ENCODE data around the gene FLT3LG.
A peak's percentile ranks its signal among the peaks of the same experiment; 100 is the strongest.
"Not testable (repeated sequence)": the region's sequence is repeated elsewhere in the genome, so short reads cannot be mapped to it uniquely, and the experiment has no call there.

The FLT3LG gene

DNA sequence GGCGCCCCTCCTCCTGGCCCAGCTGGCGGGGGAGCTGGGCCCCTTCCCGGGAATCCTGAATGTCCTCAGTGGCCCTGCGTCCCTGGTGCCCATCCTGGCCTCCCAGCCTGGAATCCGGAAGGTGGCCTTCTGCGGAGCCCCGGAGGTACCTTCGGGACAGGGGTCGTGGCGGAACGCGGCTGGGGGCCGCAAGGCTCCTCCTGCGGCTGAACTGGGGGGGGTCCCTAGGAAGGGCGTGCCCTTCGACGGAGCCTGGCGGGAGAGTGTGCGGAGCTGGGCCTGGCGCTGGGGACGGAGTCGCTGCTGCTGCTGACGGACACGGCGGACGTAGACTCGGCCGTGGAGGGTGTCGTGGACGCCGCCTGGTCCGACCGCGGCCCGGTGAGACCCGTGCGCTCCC is 12.4 kb upstream of the FLT3LG start:
- no peak for DNase-seq (ENCODE audit: low spot score)

DNA sequence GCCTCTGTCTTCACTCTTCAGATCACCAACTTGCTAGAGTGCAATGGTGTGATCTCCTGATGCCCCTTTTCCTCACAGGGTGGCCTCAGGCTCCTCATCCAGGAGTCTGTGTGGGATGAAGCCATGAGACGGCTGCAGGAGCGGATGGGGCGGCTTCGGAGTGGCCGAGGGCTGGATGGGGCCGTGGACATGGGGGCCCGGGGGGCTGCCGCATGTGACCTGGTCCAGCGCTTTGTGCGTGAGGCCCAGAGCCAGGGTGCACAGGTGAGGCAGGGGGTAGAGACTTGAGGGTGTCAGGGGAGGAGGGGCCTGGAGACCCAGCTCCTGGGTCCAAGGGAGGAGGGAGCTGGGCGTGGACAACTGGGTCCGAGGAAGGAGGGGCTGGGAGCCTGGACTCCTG is 11.5 kb upstream of the FLT3LG start:
- DNase-seq (ENCODE audit: low spot score): no peak

DNA sequence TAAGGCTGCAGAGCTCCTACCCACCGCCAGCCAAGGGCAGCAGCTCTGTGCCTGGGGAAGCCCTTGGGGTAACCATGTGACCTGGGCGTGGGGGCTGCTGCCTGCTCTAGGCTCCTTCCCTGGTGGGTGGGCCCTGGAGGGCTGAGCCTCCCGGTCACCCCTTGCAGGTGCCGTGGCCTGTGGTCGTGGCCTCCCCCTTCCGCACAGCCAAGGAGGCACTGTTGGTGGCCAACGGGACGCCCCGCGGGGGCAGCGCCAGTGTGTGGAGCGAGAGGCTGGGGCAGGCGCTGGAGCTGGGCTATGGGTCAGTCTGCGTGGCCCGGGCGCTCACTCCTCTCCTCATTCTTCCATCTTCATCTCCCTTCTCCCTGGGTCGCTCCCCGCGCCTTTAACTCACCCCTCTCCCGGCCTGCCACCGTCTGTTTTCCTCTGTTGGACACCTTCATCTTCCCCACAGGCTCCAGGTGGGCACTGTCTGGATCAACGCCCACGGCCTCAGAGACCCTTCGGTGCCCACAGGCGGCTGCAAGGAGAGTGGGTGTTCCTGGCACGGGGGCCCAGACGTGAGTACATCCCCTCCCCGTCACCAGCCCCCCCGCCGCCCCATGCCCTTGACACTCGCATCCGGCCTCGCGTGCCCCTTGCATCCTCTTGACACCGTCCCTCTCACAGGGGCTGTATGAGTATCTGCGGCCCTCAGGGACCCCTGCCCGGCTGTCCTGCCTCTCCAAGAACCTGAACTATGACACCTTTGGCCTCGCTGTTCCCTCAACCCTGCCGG is 9.9 kb upstream of the FLT3LG start:
- no peak for DNase-seq (ENCODE audit: low spot score)

DNA sequence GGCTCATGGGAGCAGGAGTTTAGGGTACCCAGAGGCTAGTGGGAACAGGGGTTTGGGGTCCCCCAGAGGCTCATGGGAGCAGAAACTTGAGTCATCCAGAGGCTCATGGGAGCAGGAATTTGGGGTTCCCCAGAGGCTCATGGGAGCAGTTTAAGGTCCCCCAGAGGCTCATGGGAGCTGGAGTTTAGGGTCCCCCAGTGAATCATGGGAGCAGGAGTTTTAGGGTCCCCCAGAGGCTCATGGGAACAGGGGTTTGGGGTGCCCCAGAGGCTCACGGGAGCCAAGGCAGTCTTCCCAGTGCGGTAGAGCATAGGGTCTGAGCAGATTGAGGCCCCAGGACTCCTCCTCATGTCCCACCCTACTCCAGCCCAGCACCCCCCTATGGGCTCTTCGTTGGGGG is 8.6 kb upstream of the FLT3LG start:
- DNase-seq (ENCODE audit: low spot score): no peak

DNA sequence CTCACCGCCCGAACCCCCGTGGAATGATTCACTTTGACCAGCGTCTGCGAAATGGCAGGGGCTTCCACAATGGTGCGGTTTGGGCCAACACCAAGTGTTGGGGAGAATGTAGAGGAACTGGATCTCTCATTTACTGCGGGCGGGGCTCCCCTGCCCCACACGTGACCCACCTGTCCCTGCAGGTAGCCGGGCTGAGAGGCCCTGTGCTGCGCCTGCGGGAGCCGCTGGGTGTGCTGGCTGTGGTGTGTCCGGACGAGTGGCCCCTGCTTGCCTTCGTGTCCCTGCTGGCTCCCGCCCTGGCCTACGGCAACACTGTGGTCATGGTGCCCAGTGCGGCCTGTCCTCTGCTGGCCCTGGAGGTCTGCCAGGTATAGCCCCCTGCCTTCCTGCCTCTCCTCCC is 5.8 kb upstream of the FLT3LG start:
- no peak for DNase-seq (ENCODE audit: low spot score)

DNA sequence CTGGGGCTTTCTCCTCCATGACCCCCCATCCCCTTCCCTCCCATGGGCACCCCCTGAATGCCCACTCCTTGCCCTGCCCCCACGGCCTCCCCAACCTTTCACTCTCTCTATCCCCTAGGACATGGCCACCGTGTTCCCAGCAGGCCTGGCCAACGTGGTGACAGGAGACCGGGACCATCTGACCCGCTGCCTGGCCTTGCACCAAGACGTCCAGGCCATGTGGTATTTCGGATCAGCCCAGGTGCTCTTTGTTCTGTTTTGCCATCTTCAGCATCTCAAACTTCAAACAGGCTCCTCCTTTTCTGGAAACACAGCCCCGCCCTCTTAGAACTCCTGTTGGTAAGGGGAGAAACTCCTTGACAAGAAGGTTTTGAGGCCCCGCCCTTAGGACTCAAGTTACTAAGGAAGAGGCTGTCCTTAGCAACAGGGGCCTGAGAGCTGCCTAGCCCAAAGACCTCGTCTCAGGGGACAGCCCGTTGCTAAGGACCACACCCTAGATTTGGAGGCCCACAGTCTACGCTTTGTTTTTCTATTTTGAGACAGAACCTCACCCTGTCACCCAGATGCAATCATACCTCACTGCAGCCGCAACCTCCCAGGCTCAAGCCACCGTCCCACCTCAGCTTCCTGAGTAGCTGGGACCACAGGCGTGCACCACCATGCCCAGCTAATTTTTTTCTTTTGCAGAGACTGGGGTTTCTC is 5.1 kb upstream of the FLT3LG start:
- DNase-seq (ENCODE audit: low spot score): no peak

DNA sequence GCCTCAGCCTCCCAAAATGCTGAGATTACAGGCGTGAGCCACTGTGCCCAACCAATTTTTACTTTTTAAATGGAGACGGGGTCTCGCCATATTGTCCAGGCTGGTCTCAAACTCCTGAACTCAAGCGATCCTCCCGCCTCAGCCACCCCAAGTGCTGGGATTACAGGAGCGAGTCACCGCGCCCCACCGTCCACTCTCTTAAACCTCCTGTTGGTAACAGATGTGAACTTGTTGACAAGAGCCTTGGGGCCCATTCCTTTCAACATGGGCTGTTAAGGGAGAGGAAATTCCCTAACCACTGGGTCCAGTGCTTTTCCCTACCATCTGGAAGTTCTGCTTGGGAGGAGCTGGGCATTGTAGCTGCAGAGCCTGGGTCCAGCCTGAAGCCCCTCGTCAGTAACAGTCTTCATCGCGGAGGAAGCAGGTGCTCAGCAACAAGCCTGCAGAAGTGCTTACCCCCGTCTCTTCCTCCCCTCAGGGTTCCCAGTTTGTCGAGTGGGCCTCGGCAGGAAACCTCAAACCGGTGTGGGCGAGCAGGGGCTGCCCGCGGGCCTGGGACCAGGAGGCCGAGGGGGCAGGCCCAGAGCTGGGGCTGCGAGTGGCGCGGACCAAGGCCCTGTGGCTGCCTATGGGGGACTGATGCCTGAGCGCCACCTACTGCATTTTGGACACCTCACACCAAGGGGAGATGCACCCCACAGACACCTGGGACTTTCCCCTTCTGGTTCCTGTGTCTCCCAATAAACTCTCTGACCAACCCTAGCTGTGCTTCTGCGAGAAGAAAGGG is 4.0 kb upstream of the FLT3LG start:
- no peak for DNase-seq (ENCODE audit: low spot score)

DNA sequence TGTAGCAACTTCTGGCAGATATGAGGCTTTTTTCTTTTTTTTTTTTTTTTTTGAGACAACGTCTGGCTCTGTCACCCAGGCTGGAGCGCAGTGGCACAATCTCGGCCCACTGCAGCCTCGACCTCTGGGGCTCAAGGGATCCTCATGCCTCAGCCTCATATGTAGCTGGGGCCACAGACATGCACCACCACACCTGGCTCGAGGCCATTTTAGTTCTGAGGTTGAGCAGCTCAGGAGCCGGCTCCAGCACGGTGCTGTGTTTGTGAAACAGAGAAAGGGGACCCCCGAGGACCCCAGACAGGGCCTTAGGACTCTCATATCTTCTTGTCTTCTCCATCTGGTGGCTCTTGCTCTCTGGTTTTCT is 3.4 kb upstream of the FLT3LG start:
- DNase-seq (ENCODE audit: low spot score): no peak

DNA sequence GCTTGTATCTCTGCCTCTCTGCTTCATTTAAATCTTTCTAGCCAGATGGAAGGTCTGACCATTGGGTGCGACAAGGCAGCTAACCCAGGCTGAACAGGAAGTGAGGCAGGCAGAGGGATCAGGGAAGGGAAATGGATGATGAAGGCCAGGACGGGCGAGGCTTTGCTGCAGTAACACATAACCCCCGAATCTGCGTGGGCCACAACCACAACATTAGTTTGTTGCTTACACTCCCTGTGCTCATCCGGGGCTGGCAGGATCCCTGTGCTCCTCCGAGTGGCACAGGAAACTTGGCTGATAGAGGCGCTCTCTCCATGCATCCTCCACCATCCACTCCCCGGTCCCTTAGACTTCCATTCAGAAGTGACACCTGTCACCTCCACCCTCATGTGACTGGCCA is 1.1 kb upstream of the FLT3LG start:
- DNase-seq (ENCODE audit: low spot score): no peak

DNA sequence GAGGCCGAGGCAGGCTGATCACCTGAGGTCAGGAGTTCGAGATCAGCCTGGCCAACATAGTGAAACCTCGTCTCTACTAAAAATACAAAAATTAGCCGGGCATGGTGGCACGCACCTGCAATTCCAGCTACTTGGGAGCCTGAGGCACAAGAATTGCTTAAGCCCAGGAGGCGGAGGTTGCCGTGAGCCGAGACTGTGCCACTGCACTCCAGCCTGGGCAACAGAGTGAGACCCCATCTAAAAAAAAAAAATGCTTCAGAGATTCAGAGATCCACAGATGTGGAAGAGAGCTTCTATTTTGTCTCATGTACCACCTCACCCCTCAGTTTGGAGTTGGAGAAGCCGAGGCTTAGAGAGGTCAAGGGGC is 531 bp upstream of the FLT3LG start:
- DNase-seq (ENCODE audit: low spot score): not testable (repeated sequence)

DNA sequence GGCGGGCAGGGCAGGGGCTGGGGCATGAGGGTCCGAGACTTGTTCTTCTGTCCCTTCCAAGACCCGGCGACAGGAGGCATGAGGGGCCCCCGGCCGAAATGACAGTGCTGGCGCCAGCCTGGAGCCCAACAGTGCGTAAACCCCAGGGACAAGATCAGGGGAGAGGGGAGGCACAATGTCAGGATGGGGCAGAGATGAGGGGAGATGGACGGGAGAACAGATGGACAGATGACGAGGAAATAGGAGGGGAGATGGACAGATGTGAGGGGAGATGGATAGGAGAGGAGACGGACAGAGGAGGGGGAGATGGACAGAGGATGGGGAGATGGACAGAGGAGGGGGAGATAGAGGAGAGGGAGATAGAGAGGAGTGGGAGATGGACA is 518 bp downstream of the FLT3LG start:
- no peak for DNase-seq (ENCODE audit: low spot score)

DNA sequence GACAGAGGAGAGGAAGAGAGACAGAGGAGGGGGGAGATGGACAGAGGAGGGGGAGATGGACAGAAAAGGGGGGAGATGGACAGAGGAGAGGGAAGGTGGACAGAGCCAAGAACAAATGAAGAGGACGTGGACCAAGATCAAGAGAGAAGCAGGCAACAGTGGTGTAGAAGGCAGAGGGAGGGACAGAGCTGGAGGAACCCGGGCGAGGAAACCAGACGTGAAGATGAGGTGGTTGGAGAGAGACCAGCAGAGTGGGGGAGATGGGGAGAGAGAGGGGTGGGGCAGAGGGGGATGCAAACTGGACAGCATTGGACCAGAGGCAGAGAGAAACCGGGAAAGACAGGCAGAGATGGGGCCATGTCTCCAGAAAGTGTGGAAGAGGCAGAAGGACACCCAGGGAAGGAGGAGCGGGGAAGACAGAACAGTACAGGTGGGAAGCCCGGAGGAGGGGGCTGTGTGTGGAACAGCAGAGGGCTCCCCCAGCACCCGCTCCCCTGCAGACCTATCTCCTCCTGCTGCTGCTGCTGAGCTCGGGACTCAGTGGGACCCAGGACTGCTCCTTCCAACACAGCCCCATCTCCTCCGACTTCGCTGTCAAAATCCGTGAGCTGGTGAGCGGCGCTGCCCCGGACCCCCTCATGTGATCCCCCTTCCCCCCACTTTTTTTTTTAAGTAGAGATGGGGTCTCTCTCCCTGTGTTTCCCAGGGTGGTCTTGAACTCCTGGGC is 1.3 kb downstream of the FLT3LG start:
- no peak for DNase-seq (ENCODE audit: low spot score)

DNA sequence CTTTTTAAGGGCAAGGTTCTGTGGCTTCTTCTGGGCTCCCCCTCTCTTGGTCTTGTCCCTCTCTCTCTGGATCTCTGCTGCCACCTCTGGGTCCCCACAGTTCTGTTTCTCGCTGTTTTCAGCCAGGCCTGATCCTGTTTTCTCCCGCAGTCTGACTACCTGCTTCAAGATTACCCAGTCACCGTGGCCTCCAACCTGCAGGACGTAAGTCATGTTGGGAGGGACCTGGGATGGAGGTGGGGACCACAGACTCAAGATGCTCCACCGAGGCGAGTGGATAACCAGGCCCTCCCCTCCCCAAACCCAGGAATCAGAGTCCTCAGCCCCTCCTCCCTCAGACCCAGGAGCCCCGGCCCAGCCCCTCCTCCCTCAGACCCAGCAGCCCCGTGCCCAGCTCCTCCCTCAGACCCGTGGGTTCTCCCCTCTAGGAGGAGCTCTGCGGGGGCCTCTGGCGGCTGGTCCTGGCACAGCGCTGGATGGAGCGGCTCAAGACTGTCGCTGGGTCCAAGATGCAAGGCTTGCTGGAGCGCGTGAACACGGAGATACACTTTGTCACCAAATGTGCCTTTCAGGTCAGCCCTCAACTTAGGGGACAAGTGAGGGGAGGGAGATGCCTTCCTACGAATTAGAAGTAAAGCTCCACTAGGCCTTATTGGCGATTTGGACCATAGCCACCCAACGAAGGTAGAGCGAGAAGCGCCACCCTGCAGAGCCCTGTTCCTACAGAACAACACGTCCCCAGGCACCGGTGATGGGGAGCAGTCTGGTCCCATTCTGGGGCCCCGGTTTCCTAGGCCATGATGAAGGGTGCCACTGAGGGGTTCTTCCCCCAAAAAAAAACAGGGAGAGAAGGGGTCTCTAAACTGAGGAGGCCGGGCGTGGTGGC is 2.2 kb downstream of the FLT3LG start:
- no peak for DNase-seq (ENCODE audit: low spot score)

DNA sequence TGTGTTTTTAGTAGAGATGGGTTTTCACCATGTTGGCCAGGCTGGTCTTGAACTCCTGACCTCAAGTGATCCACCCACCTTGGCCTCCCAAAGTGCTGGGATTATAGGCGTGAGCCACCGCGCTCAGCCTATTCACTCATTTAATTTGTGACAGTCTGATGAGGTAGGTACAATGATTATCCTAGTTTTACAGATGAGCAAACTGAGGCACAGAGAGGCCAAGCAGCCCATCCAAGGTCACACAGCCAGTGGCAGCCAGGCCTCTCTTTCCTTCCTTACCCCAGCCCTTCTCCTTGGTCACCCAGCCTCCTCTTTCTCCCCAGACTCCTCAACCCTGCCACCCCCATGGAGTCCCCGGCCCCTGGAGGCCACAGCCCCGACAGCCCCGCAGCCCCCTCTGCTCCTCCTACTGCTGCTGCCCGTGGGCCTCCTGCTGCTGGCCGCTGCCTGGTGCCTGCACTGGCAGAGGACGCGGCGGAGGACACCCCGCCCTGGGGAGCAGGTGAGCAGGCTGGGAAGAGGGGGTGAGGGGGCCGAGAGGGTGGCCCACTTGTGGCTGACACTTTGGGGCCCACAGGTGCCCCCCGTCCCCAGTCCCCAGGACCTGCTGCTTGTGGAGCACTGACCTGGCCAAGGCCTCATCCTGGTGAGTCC is 6.1 kb downstream of the FLT3LG start:
- DNase-seq (ENCODE audit: low spot score): no peak

DNA sequence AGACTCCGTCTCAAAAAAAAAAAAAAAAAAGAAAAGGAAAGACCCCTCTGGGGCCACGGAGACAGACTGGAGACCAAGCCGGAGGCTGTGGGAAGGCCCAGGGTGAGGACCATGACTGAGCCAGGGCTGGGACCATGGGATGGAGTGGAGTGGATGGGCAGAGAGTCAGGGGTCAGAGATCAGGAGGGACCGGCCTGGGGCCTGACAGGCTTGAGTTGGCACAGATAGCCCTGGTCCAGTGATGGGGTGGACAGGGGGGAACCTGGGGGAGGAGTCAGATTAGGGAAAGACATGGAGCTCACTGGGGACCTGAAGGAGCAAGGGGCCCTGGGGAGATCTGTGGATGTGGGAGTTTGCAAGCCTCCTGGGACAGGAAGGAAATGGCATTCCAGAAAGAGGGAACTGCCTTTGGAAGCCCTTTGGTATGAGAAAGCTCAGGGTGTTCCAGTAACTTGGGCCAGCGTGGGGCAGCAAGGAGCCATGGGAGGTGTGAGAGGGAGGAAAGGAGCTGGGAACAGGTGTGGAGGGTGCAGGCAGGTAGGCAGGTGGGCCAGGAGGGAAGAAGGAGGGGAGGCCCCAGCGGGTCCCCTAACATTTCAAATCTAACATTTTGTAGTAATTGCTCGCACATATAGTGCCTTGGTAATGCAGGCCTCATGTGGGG is 7.1 kb downstream of the FLT3LG start:
- DNase-seq (ENCODE audit: low spot score): no peak

DNA sequence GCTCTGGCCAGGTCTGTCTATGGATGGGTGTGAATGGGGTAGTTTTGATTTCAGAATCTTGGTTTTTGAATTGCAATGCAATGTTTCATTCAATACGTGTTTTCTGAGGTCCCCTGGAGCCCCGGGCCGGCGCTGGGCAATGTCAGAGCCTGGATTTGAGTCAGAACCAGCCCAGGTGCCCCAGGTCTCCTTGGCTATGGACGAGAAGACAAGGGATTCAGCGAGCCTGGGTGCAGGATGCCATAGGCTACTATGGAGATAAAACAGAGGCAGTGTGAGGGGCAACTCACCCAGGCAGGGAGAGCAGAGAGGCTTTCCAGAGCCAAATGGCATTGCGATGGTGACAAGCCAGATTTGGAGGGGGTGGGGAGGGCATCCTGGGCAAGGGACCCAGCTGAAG is 12.2 kb downstream of the FLT3LG start:
- DNase-seq (ENCODE audit: low spot score): no peak

DNA sequence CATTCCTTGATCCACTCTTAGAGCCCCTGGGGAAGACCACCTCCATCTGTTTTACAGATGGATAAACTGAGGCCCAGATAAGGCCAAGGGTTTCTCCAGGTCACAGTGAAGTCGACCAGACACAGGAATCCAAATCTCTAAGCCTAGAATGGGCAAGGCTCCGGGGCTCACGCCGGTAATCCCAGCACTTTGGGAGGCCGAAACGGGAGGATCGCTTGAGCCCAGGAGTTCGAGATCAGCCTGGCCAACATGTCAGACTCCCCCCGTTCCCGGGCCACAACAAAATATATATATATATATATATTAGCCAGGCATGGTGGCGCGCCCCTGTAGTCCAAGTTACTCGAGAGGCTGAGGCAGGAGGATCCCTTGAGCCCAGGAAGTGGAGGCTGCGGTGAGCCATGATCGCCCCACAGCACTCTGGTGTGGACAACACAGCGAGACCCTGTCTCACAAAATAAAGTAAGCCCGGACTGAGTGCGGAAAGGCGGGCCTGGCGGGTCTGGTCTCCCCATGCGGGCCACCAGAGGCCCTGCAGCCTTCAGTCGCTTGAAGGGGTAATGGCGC is 12.8 kb downstream of the FLT3LG start:
- DNase-seq (ENCODE audit: low spot score): no peak

DNA sequence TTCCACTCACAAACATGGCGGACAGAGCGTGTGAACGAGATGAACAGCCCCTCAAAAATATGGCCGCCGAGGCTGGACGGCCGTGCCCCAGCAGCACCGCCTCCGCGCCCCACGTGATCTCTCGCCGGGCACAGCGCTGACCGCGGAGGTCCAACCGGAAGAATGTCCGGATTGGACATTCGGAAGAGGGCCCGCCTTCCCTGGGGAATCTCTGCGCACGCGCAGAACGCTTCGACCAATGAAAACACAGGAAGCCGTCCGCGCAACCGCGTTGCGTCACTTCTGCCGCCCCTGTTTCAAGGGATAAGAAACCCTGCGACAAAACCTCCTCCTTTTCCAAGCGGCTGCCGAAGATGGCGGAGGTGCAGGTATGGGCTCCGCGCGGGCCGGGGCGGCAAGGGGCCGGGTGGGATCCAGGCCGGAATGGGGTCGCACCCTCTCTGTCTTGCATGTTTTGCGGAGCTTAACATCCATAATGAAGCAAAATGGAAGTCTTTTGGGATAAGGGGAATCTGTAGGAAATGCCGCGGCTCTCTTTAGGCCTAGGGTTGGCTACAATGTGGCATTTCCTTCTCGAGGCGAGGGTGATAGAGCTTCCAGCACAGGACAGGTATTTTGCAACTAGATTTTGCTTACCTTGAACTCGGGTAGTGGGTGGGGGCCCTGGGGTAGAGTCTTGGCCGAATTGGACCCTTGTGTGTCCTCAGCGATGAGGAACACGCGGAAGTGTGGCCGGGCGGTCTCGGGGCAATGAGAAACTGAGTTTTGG is 13.4 kb downstream of the FLT3LG start, which contains the start of gene RPL13A:
RPL13A (plus strand) TSS at position 332 of the 769 bp plus-strand sequence; CDS start at position 354, 22 bp downstream.
- peak; percentile 99 for DNase-seq (ENCODE audit: low spot score)
